ENCODE measurements around the gene WDHD1. TPM values are rescaled to one million over a fixed set of nuclear protein-coding genes. Genes with fewer than 3 reads are reported as not detected.

WDHD1 gene
- total and polyA plus RNA-seq, 2 of the 8 experiments (the other 6 are each of a cell fraction or from before 2014, with no cell fraction given): 17.8 to 87.9 TPM

DNA sequence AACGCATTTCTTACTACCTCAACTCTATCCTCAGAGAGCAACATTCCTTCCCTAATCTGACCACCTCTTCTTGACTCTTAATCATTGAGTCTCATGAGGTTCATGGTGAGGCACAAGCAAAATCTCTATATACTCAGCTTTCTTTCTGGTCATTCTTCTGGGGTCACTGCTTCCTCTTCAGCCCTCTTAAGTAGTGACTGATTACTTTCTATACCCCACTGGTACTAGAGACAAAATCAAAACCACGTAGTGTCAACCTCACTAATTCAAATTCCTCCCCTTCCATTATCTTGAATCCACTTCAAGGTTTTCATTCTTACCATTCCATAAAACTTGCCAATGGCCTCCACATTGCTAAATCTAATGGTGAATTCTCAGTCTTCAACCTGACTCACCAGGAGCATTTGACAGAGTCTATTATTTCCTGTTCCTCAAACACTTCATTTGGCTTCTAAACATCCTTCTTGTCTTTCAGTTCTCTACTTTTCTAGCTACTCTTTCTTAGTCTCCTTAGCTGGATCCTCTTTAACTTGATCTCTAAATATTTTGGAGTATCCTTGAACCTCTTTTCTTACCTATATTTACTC lies 6.8 kb downstream of the WDHD1 start:
- Histone ChIP-seq H2BK15ac (ENCODE audit: low read length) (no peak overlapping the region), H3K23ac (ENCODE audit: insufficient read length) (no peak overlapping the region), H3K36me3 (ENCODE audit: control insufficient read depth in 2 of 4, insufficient read depth in 4 of 4, low read length in 3 of 4) (peaks cover 3 to 76% (median 17%) of the 10 kb centered on the region in 4 experiments; a peak in 6 of 8 replicates), H3K79me2 (ENCODE audit: control insufficient read depth in 1 of 2, insufficient read depth in 2 of 2, low read length in 2 of 2) (peaks cover 0 to 85% of the 10 kb centered on the region in 2 experiments; a peak in 3 of 4 replicates), H2AK5ac (ENCODE audit: low read depth, low read length) (no peak overlapping the region), H3K27me3 (replicated peaks in 1 of 4; ENCODE audit: control insufficient read depth in 3 of 4, extremely low read depth in 1 of 4, insufficient read depth in 3 of 4, low read length in 3 of 4) (no peaks in the 10 kb centered on the region), H2AFZ (ENCODE audit: low read length) (no peak overlapping the region), H3K4me2 (ENCODE audit: insufficient read depth in 1 of 2, low read depth in 2 of 2, low read length in 2 of 2) (no peak overlapping the region), H4K91ac (replicated peaks; ENCODE audit: insufficient read length, low read length) (no peak overlapping the region), H3K9ac (replicated peaks in 1 of 4; ENCODE audit: extremely low read depth in 1 of 4, low read depth in 3 of 4, low read length in 3 of 4) (no peak overlapping the region), H3K56ac (replicated peaks; ENCODE audit: insufficient read length, low read depth, low read length) (no peak overlapping the region), H2BK12ac (ENCODE audit: low read depth, low read length) (no peak overlapping the region), H4K8ac (ENCODE audit: extremely low read depth, insufficient read depth, low read length) (no peak overlapping the region), H2BK20ac (ENCODE audit: low read length) (no peak overlapping the region), H3K4me3 (ENCODE audit: extremely low read depth in 1 of 4, insufficient read depth in 2 of 4, low read depth in 3 of 4, low read length in 4 of 4) (no peak overlapping the region), H3K9me3 (ENCODE audit: insufficient read depth in 2 of 2, low read depth in 1 of 2, low read length in 1 of 2) (no peaks in the 10 kb centered on the region), H3K14ac (ENCODE audit: insufficient read length) (no peak overlapping the region), H3K23me2 (ENCODE audit: low read depth, low read length) (no peaks in the 10 kb centered on the region), H2BK120ac (replicated peaks; ENCODE audit: low read depth, low read length) (no peak overlapping the region), H4K5ac (ENCODE audit: insufficient read length, low read depth, low read length) (no peak overlapping the region), H3K18ac (ENCODE audit: extremely low read depth, low read length) (no peak overlapping the region), H3K79me1 (ENCODE audit: low read depth, low read length) (peaks cover 3% of the 10 kb centered on the region; the same call in 1 of the 2 replicates), H3K4me1 (replicated peaks in 1 of 4; ENCODE audit: control insufficient read depth in 3 of 4, insufficient read depth in 4 of 4, low read length in 3 of 4) (peaks cover 0 to 4% (median 2%) of the 10 kb centered on the region in 4 experiments; a peak in 3 of 7 replicates), H3K27ac (ENCODE audit: low read depth, low read length) (no peak overlapping the region), H3K4ac (replicated peaks; ENCODE audit: insufficient read length, low read depth, low read length) (no peak overlapping the region), H2BK5ac (ENCODE audit: low read depth, low read length) (no peak overlapping the region), H4K20me1 (replicated peaks in 1 of 2; ENCODE audit: control insufficient read depth in 1 of 2, insufficient read depth in 2 of 2, low read length in 2 of 2) (peaks cover 0 to 2% of the 10 kb centered on the region in 2 experiments)
- DNase-seq (ENCODE audit: low read depth in 1 of 2, low spot score in 2 of 2) (no peak), FAIRE-seq (no peak)
- 98% methylated on average over 2 of the region's 2 CpGs; no CpG with 5 or more reads in 1 of the 2 experiments for WGBS, 2 experiments (ENCODE audit: extremely low coverage in 1 of 2, insufficient coverage in 1 of 2, insufficient read length in 1 of 2, insufficient replicate concordance in 2 of 2, low coverage in 1 of 2, low lambda C conversion rate in 2 of 2, missing lambda C conversion rate in 1 of 2)
- POLR2A ChIA-PET (ENCODE audit: partially characterized antibody): interaction anchor here (1.7 kb wide), 1 partner anchor 31 kb away, joined by 6 read pairs; the partner anchor contains the start of gene MAPK1IP1L
- CTCF ChIA-PET (ENCODE audit: partially characterized antibody): interaction anchor here (1.2 kb wide), 1 partner anchor 31 kb away, joined by 3 read pairs; the partner anchor contains the start of gene MAPK1IP1L
- TF ChIP-seq TCF12 (IDR thresholded peaks at IDR 0.05; ENCODE audit: low read depth, low read length) (no peak), SP2 (IDR thresholded peaks at IDR 0.05; ENCODE audit: low read length) (no peak), HDAC2 (IDR thresholded peaks at IDR 0.05; ENCODE audit: borderline replicate concordance in 1 of 2, low read depth in 2 of 2, low read length in 2 of 2) (no peak), CBX8 (IDR thresholded peaks at IDR 0.05; ENCODE audit: borderline replicate concordance, low read depth, low read length) (no peak), KDM4A (IDR thresholded peaks at IDR 0.05; ENCODE audit: low read depth, low read length, severe bottlenecking) (no peak), SIX5 (IDR thresholded peaks at IDR 0.05; ENCODE audit: low read depth, low read length) (no peak), SAP30 (IDR thresholded peaks at IDR 0.05; ENCODE audit: insufficient read depth, insufficient replicate concordance, low read length) (no peak)

All from H1 (cell line).